ENCODE data around the gene ADGRL3.

The ADGRL3 gene

GRCh38 chr4:61407642-61408618 lies 207.8 kb downstream of the ADGRL3 start:
- no peak for DNase-seq (ENCODE audit: low read depth in 2 of 2, low spot score in 1 of 2)

DNA sequence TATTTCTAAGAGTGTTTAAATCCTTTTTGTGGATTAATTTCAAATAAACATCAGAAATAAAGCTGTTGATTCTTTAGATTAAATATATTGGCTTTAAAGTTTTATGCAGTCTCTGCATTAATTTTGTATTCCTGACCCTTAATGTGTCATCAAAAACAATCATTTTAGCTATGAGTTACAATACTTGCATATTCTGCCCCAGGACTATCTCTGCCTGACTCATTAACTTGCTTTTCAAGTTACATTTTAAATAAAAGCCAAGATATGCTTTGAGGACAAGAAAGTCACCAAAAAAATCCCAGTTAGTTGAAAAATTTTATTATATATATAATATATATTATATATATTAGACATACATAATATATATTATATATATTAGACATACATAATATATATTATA lies 208.7 kb downstream of the ADGRL3 start:
- no peak for DNase-seq (ENCODE audit: low read depth in 2 of 2, low spot score in 1 of 2)

GRCh38 chr4:61411241-61411640 lies 211.1 kb downstream of the ADGRL3 start:
- DNase-seq (ENCODE audit: low read depth in 2 of 2, low spot score in 1 of 2), result no peak

GRCh38 chr4:61425315-61425714 lies 225.2 kb downstream of the ADGRL3 start:
- DNase-seq (ENCODE audit: low read depth in 2 of 2, low spot score in 1 of 2), result no peak

GRCh38 chr4:61426229-61426628 lies 226.1 kb downstream of the ADGRL3 start:
- DNase-seq (ENCODE audit: low read depth in 2 of 2, low spot score in 1 of 2), result no peak

- DNase-seq (ENCODE audit: low read depth in 2 of 2, low spot score in 1 of 2), result no peak
Observed at GRCh38 chr4:61427099-61427817, 227.1 kb downstream of the ADGRL3 start.

DNA sequence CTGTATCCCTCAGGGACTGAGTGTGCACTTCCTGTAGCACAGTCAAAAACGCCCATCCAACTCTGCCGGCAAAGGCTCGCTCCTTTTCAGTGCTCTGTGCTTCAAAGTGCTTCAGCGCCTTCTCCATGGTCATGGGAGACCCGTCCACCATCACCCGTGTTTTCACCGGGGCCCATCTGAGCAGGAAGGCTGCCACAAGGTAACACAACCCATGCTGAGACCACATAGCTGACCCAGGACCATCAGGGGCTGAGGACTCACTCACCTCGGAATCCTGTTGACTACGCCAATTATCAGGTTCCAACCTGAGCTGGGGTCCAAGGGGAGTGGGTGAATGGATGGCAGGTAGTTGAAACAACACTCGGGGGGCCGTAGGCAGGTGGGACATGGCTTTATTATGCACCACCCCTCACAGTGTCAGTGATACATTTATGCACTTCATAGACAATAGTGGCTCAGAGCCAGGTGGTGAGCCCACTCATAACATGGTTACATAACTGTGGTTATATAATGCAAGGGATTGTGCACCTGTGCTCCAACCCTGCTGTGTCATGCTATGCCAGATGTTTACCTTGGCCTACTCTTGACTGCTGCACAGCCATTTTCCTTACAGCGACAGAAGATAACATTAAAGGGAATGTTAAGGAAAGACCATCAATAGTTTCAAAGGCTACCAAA lies 227.8 kb downstream of the ADGRL3 start:
- DNase-seq (ENCODE audit: low read depth in 2 of 2, low spot score in 1 of 2), result no peak

- DNase-seq (ENCODE audit: low read depth in 2 of 2, low spot score in 1 of 2), result no peak
Observed at GRCh38 chr4:61428950-61429349, 228.8 kb downstream of the ADGRL3 start.

- no peak for DNase-seq (ENCODE audit: low read depth in 2 of 2, low spot score in 1 of 2)
Observed at GRCh38 chr4:61431131-61431530, 231.0 kb downstream of the ADGRL3 start.

GRCh38 chr4:61437923-61438322 lies 237.8 kb downstream of the ADGRL3 start:
- no peak for DNase-seq (ENCODE audit: low read depth in 2 of 2, low spot score in 1 of 2)

GRCh38 chr4:61440321-61440720 lies 240.2 kb downstream of the ADGRL3 start:
- DNase-seq (ENCODE audit: low read depth in 2 of 2, low spot score in 1 of 2), result no peak

GRCh38 chr4:61442936-61443335 lies 242.8 kb downstream of the ADGRL3 start:
- DNase-seq (ENCODE audit: low read depth in 2 of 2, low spot score in 1 of 2), result no peak

- no peak for DNase-seq (ENCODE audit: low read depth in 2 of 2, low spot score in 1 of 2)
Observed at GRCh38 chr4:61443813-61444510, 243.8 kb downstream of the ADGRL3 start.

GRCh38 chr4:61445374-61446063 lies 245.4 kb downstream of the ADGRL3 start:
- no peak for DNase-seq (ENCODE audit: low read depth in 2 of 2, low spot score in 1 of 2)

GRCh38 chr4:61446941-61447340 lies 246.8 kb downstream of the ADGRL3 start:
- no peak for DNase-seq (ENCODE audit: low read depth in 2 of 2, low spot score in 1 of 2)

DNA sequence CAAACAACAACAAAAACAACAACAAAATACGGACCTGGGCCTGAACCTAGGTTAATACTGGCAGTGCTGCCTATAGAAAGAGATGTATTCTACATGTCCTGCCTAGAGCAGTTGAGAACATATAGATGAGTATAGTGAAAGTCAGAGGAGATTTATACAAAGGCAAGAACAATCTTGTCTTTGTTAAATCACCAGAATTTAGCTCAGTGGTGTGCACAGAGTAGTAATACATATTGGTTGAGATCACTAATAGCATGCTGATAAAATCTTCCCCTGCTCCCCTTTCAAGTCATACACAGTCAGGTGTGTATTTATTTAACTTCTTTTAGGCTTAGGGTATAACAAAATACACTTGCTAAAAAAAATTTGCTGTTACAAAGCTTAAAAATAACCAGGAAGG lies 247.8 kb downstream of the ADGRL3 start:
- DNase-seq (ENCODE audit: low read depth in 2 of 2, low spot score in 1 of 2), result no peak

- no peak for DNase-seq (ENCODE audit: low read depth in 2 of 2, low spot score in 1 of 2)
Observed at GRCh38 chr4:61451935-61452334, 251.8 kb downstream of the ADGRL3 start.

DNA sequence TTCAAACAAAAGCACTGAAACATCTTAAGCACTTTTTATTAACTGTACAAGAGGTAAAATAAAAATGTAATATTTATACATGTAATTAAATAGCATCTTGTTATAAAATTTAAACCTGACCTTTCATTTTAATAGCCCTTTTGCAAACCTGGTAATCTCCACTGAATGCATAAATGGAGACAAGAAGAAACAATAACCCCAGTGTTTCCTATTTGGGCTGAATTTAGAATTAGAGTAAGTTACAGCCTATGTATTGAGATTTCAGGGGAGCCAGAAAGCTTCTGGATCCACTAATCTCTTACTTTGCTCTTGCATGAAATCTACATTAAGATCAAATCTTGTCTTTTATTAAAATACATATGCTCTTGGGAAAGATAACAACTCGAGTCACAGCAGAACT lies 261.8 kb downstream of the ADGRL3 start:
- no peak for DNase-seq (ENCODE audit: low read depth in 2 of 2, low spot score in 1 of 2)

DNA sequence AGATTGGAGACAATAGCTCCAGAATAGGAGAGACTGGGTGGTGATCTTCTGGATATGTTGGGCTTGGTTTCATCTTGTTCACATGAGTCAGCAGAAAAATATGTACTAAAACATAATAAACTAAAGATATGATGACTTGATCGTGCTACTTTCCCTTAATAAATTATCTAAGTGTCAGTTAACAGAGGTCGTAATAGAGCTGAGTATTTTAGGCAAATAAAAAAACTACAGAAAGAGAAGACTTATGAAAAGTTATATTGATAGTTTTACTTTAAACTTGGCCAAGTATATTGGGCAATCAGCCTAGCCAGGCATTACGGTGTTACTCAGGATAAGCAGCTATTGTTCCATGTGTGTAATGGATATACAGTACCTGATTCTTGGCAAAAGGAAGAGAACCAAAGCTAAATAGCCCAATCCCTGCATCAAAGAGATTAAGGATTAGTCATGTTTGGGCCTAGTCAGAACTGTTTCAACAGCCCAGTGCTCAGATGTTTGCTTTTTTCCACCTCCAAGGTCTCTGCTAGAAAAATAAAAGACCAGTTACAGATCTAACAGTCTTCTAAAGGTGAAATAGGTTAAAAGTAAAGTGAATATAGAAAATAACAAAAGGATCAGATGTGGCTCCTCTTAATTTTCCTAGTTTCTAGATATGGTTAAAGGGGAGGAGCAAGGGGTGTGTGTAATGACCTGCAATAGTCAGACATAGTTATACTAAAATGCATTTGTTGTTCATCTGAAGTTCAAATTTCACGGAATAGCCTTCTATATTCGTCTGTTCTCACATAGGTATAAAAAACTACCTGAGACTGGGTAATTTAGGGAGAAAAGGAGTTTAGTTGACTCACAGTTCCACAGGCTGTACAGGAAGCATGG lies 262.6 kb downstream of the ADGRL3 start:
- no peak for DNase-seq (ENCODE audit: low read depth in 2 of 2, low spot score in 1 of 2)
